OCI-LY1 (cell line): ENCODE data around the gene ADIPOR1.

Experiments
- EZH2 ChIP-seq: fragments of 200-600 bp; sonication (generic), shearing (Covaris generic); IDR thresholded peaks from 2 replicates; pipeline ENCODE4 v1.8.0; 2017; ENCODE audit warnings: borderline replicate concordance, mixed run types, mild to moderate bottlenecking, antibody characterized with exemption, low read length, moderate library complexity, mixed read lengths
- TF ChIP-seq, protein P1 (sequence below): fragments of 200-600 bp; sonication (generic), shearing (Covaris generic); IDR thresholded peaks from 2 replicates; pipeline ENCODE4 v1.5.1; 2017; ENCODE audit warnings: mild to moderate bottlenecking, antibody characterized with exemption, low read length, moderate library complexity, mixed read lengths

DNA sequence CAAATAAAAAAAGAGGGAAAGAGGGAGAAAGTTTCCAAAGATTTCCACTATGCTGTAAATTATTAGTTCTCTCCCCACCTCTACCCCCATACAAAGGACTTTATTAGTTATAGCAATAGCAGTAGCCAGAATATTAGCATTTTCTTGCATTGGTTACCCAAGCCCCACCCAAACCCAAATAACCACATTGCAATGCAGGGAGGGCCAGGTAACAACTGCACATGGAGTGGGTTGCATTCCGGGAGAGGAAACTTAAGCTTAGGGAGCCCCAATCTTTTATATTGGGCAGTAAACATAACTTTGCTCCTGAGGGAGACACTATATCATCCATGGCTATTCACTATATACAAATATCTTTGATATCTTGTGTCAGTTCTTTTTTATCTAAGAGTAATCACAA, 6.0 kb downstream of the ADIPOR1 start:
- TF ChIP-seq, protein P1, sequence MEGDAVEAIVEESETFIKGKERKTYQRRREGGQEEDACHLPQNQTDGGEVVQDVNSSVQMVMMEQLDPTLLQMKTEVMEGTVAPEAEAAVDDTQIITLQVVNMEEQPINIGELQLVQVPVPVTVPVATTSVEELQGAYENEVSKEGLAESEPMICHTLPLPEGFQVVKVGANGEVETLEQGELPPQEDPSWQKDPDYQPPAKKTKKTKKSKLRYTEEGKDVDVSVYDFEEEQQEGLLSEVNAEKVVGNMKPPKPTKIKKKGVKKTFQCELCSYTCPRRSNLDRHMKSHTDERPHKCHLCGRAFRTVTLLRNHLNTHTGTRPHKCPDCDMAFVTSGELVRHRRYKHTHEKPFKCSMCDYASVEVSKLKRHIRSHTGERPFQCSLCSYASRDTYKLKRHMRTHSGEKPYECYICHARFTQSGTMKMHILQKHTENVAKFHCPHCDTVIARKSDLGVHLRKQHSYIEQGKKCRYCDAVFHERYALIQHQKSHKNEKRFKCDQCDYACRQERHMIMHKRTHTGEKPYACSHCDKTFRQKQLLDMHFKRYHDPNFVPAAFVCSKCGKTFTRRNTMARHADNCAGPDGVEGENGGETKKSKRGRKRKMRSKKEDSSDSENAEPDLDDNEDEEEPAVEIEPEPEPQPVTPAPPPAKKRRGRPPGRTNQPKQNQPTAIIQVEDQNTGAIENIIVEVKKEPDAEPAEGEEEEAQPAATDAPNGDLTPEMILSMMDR: no peak
- TF ChIP-seq EZH2: no peak
